GM18907 (cell line): ENCODE results near the gene HSPA1B.
"Not testable (repeated sequence)": the region's sequence is repeated elsewhere in the genome, so short reads cannot be mapped to it uniquely, and the experiment has no call there.

Experiments
- ATAC-seq: cut with Tn5 transposase; IDR thresholded peaks from one replicate; pipeline ENCODE4 v1.9.1; 2021; ENCODE audit warnings: mild to moderate bottlenecking, moderate library complexity; ENCODE audit not compliant: unreplicated experiment

Gene HSPA1B

GRCh38 chr6:31797588-31797987 is 29.9 kb upstream of the HSPA1B start:
- ATAC-seq, result no peak

- ATAC-seq, result no peak
These were observed 27.8 kb upstream of the HSPA1B start for GRCh38 chr6:31799781-31800180.

DNA sequence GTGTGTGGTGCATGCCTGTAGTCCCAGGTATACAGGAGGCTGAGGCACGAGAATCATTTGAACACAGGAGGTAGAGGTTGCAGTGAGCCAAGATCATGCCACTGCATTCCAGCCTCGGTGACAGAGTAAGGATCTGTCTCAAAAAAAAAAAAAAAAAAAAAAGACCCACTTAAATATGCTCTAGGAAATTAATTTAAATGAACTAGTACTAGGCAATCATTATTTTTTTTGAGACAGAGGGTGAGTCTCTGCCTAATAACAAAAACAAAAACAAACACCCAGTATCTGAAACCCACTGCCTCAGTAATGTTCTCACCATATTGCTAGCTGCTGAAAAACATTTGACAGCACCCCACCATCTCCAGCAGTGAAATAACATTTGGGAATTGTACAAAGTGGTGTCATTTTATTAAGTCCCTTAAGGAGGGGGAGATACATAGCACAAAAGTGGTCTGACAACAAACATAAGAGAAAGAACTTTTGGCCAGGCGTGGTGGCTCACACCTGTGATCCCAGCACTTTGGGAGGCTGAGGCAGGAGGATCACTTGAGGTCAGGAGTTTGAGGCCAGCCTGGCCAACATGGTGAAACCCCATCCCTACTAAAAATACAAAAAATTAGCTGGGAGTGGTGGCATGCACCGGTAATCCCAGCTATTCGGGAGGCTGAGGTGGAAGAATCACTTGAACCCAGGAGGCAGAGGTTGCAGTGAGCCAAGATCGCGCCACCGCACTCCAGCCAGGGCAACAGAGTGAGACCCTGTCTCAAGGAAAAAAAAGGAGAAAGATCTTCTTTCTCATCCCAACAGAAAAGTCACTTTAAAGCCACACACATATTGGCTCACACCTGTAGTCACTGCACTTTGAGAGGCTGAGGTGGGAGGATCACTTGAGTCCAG is 26.3 kb upstream of the HSPA1B start:
- not testable (repeated sequence) for ATAC-seq

- ATAC-seq, result peak; percentile 5
These were observed 21.5 kb upstream of the HSPA1B start for GRCh38 chr6:31805939-31806469.

DNA sequence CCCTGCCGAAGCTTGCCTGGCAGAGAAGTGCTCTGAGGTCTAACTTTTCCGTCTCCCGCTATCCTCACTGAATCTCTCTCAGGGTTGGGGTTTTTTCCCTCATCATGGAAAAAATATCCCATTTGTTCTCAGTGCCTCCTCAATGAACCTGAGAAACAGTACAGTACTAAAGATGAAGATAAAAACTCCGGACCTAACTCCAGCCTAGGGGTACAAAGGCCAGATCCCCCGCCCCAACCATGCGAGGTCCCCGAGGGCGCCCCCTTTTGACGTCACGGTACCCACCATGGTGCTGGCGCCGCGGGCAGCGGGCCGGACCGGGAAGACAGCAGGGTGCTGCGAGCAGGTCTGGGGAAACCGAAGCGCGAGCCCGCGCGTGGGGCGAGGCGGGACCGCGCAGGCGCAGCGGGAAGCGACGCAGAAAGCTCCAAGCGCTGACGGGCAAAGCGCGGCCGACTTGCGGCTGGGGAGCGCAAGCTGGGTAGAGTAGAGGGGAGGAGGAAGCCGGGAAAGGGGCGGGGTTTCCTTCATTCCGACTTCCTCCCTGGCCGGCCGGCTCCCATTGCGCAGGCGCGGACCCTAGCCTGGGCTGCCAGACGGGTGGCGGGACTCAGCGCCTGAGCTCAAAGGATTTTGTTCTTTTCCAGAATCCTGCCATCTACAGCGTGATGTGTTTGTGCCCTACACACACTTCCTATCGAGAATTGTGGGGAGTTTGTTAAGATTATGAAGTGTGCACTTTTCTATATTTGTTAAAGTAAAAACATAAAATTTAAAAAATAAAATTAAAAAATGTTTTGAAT is 20.9 kb upstream of the HSPA1B start, which contains the start of gene LSM2:
Gene LSM2 (minus strand): TSS at position 497 of the 803 bp plus-strand sequence. CDS start 209 bp downstream, at position 288.
- ATAC-seq, result peak; percentile 83

DNA sequence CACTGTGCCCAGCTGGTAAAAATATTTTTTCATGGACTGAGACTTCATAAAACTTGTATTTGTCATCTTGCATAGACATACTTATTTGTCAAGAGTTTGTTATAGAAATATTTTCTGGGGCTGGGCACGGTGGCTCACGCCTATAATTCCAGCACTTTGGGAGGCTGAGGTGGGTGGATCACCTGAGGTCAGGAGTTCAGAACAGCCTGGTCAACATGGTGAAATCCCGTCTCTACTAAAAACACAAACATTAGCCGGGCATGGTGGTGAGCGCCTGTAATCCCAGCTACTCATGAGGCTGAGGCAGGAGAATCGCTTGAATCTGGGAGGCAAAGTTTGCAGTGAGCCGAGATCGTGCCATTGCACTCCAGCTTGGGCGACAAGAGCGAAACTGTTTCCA is 18.9 kb upstream of the HSPA1B start:
- ATAC-seq, result not testable (repeated sequence)

DNA sequence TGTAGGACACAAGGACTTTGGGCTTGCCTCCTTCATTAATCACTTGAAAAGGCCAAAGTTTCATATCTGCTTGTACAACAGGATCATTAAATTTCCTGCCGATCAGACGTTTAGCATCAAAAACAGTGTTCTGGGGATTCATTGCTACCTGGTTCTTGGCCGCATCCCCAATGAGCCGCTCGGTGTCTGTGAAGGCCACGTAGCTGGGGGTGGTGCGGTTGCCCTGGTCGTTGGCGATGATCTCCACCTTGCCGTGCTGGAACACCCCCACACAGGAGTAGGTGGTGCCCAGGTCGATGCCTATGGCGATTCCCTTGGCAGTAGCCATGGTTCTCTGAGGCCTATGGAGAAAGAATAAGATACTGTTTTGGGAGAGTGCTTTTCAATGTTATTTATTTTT is 15.9 kb upstream of the HSPA1B start:
- no peak for ATAC-seq

GRCh38 chr6:31813465-31813849 is 14.1 kb upstream of the HSPA1B start:
- ATAC-seq, result no peak

- ATAC-seq, result no peak
These were observed 12.9 kb upstream of the HSPA1B start for GRCh38 chr6:31814677-31815024.

DNA sequence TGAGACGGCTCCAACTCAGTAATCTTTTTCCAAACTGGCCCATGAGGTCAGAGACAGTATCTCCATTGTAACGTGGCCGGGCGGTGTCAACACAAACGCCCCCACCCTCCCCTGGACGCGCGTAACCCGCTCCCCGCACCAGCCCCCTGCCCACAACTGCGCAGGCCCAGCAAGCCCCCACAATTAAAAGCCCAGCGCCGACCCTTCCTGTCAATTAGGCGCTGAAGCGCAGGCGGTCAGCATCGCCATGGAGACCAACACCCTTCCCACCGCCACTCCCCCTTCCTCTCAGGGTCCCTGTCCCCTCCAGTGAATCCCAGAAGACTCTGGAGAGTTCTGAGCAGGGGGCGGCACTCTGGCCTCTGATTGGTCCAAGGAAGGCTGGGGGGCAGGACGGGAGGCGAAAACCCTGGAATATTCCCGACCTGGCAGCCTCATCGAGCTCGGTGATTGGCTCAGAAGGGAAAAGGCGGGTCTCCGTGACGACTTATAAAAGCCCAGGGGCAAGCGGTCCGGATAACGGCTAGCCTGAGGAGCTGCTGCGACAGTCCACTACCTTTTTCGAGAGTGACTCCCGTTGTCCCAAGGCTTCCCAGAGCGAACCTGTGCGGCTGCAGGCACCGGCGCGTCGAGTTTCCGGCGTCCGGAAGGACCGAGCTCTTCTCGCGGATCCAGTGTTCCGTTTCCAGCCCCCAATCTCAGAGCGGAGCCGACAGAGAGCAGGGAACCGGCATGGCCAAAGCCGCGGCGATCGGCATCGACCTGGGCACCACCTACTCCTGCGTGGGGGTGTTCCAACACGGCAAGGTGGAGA is 12.3 kb upstream of the HSPA1B start, which contains the start of the genes HSPA1A and HSPA1L:
Gene HSPA1A (plus strand): TSS at position 519 of the 814 bp plus-strand sequence. CDS start 214 bp downstream, at position 733.
Gene HSPA1L (minus strand): TSS at position 259 of the 814 bp plus-strand sequence. CDS start 3,311 bp downstream, outside the sequence.
- ATAC-seq, result peak; percentile 37

DNA sequence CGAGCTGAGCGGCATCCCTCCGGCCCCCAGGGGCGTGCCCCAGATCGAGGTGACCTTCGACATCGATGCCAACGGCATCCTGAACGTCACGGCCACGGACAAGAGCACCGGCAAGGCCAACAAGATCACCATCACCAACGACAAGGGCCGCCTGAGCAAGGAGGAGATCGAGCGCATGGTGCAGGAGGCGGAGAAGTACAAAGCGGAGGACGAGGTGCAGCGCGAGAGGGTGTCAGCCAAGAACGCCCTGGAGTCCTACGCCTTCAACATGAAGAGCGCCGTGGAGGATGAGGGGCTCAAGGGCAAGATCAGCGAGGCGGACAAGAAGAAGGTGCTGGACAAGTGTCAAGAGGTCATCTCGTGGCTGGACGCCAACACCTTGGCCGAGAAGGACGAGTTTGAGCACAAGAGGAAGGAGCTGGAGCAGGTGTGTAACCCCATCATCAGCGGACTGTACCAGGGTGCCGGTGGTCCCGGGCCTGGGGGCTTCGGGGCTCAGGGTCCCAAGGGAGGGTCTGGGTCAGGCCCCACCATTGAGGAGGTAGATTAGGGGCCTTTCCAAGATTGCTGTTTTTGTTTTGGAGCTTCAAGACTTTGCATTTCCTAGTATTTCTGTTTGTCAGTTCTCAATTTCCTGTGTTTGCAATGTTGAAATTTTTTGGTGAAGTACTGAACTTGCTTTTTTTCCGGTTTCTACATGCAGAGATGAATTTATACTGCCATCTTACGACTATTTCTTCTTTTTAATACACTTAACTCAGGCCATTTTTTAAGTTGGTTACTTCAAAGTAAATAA is 10.2 kb upstream of the HSPA1B start:
- not testable (repeated sequence) for ATAC-seq

DNA sequence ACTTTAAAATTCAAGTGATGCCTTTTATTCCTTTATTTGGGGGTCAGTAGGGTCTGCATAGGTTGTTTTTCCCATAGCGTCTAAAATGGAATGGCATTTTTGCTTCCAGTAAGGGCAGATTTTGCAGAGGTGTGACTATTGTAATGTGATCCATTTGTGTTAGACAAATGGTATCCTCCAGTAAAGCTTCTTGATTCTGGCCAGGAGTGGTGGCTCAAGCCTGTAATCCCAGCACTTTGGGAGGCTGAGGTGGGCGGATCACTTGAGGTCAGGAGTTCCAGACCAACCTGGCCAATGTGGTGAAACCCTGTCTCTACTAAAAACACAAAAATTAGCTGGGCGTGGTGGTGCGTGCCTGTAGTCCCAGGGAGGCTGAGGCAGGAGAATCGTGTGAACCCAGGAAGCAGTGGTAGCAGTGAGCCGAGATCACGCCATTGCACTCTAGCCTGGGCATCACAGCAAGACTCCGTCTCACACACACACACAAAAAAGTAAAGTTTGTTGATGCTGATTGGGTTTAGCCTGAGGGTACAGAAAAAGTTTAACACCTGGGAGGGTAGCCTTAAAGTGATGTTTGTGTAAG is 9.5 kb upstream of the HSPA1B start:
- not testable (repeated sequence) for ATAC-seq

GRCh38 chr6:31819871-31820299 is 7.7 kb upstream of the HSPA1B start:
- no peak for ATAC-seq

DNA sequence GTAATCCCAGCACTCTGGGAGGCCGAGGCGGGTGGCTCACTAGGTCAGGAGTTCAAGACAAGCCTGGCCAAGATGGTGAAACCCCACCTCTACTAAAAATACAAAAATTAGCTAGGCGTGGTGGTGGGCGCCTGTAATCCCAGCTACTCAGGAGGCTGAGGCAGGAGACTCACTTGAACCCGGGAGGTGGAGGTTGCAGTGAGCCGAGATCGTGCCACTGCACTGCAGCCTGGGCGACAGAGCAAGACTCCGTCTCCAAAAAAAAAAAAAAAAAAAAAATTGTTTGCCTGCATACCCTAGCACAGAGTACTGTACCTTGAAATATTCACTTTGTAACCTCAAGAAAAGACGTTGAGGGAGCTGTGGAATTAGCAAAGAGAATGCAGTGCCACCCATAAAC is 7.1 kb upstream of the HSPA1B start:
- not testable (repeated sequence) for ATAC-seq

GRCh38 chr6:31821301-31822035 is 6.1 kb upstream of the HSPA1B start:
- ATAC-seq, result peak; percentile 43

DNA sequence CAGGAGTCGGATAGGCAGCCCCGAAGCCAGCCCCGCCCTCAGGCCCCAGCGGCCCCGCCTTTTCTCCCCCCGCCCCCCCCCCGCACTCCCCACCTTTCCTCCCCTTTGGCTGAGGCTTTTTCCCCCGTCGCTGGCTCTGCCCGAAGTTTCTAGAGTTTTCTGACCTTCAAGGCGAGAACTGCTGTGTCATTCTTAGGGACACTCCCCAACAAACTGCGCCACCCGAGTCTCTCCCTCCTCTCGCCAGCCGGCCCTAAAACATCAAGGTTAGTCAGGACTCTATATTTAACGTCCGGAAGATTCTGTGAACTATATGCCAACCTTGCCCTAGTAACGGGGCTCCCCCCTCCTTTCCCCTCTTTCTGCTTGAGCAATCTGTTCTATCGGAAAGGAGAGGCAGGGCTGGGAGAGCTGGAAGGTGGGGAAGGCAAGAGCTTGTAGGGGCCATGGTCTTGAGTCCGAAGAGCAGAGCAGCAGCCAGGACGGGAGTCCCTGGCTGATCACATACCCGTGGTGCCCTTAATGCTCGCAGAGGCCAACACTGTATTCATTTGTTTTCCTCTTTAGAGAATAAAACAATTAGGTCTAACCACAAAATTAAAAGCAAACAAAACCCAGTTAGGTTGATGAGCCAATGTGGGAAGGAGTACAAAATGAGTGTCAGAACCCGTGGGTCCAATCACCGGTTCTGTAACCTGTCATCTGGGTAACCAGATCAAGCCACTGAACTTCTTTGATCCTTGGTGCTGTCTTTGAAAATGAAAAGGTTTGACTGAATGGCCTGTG is 5.3 kb upstream of the HSPA1B start:
- peak; percentile 37 for ATAC-seq

DNA sequence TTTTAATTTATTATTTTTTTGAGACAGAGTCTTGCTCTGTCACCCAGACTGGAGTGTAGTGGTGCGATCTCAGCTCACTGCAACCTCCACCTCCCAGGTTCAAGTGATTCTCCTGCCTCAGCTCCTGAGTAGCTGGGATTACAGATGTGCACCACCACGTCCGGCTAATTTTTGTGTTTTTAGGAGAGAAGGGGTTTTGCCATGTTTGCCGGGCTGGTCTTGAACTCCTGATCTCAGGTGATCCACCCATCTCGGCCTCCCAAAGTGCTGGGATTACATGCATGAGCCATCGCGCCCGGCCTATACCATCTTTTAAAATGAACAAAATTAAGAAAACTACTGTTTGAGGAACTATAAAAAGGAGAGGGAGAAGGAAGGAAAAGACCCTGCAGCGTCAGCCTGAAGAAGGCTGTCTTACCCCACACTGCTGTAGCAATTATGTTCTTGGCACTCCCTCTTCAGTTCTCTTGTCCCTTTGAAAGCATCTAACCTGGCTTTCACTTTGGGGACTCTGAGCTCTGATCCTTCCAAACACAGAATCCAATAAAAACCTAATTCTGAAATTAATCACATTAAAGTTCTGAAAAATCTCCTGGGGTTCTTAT is 3.8 kb upstream of the HSPA1B start:
- not testable (repeated sequence) for ATAC-seq
